ENCODE results near the gene NHLRC3. TPM values are rescaled to one million over a fixed set of nuclear protein-coding genes. Genes with fewer than 3 reads are reported as not detected.

The NHLRC3 gene
- 12.3 and 14.2 TPM in 2 replicates for total RNA-seq (ENCODE audit: low replicate concordance)

DNA sequence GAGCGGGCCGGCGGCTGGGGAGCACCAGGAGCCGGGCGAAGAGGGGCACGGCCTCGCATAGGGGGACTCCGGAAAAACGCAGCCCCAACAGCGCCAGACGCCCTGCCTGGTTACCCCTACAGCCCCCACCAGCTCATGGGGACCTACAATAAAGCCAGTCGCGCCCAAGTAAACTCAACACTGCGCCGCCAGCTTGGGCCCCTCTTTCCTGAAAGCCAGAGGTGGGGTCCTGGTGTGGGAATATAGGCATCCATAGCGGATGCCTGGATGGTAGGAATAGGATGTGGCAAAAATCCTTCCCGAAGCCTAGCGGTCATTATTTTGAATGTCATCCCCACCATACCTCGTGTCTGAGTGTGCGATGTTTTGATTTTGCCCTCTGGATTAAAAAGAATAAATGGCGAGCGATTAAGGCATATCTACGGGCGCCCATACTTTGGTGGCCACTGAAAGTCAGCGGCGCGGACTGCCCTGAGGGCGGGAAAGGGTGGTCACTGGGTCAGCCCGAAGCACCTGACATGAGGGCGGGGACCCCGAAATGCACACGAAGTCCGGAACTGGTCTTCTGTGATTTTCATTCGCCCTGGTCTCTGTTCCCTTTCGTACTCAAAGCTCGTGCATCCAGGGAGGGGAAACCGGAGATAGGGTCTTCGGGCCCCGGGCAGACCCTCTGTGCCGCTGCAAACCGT lies at the start of gene NHLRC3, which contains the start of gene PROSER1:
NHLRC3 (plus strand) TSS at position 577 of the 689 bp plus-strand sequence. CDS start 184 bp downstream, outside the sequence.
PROSER1 (minus strand) TSS at position 210 of the 689 bp plus-strand sequence. CDS start 847 bp downstream, outside the sequence.

GRCh38 chr13:38990693-38991092 lies 47.6 kb upstream of the NHLRC3 start, which contains the start of gene STOML3:
STOML3 (minus strand) TSS chr13:38990831; CDS start chr13:38990721, 110 bp downstream.

Other genes with a start within 250 kb of the NHLRC3 start
- not detected in 2 replicates for gene STOML3, start 47.6 kb upstream of the NHLRC3 start, total RNA-seq (ENCODE audit: low replicate concordance)
- gene PROSER1, start 367 bp upstream of the NHLRC3 start, total RNA-seq (ENCODE audit: low replicate concordance): 2.7 and 8.6 TPM in 2 replicates